ENCODE results near the gene SPRR1A.
"Not testable (repeated sequence)": the region's sequence is repeated elsewhere in the genome, so short reads cannot be mapped to it uniquely, and the experiment has no call there.

GRCh38 chr1:153022340-153022739, 38.5 kb downstream of the SPRR1A start:
- TF ChIP-seq, protein P1, sequence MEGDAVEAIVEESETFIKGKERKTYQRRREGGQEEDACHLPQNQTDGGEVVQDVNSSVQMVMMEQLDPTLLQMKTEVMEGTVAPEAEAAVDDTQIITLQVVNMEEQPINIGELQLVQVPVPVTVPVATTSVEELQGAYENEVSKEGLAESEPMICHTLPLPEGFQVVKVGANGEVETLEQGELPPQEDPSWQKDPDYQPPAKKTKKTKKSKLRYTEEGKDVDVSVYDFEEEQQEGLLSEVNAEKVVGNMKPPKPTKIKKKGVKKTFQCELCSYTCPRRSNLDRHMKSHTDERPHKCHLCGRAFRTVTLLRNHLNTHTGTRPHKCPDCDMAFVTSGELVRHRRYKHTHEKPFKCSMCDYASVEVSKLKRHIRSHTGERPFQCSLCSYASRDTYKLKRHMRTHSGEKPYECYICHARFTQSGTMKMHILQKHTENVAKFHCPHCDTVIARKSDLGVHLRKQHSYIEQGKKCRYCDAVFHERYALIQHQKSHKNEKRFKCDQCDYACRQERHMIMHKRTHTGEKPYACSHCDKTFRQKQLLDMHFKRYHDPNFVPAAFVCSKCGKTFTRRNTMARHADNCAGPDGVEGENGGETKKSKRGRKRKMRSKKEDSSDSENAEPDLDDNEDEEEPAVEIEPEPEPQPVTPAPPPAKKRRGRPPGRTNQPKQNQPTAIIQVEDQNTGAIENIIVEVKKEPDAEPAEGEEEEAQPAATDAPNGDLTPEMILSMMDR (IDR thresholded peaks at IDR 0.05), result not testable (repeated sequence)
- TF ChIP-seq ZFX (IDR thresholded peaks at IDR 0.05; ENCODE audit: borderline replicate concordance), result not testable (repeated sequence)

Measured in 22Rv1 (cell line).